CD4-positive, alpha-beta T cell (primary cell): ENCODE measurements around the gene CEPT1. TPM values are rescaled to one million over a fixed set of nuclear protein-coding genes. Genes with fewer than 3 reads are reported as not detected.

Experiments
- ATAC-seq: fragments of 200-7000 bp; cut with Tn5 transposase; one replicate; pipeline ENCODE4 v1.10.0; 2022; ENCODE audit warnings: mild to moderate bottlenecking; ENCODE audit not compliant: poor library complexity
- CTCF ChIA-PET: fragments of 350-600 bp; sonication (Branson Sonifier 250); formaldehyde crosslinking; loops from one replicate; lab custom pipeline; 2021; ENCODE audit warnings: antibody characterized with exemption, inconsistent platforms; lab: Charles Lee
- POLR2A ChIA-PET: fragments of 350-600 bp; sonication (Branson Sonifier 250); formaldehyde crosslinking; loops from one replicate; lab custom pipeline; 2021; ENCODE audit warnings: antibody characterized with exemption, inconsistent platforms; lab: Charles Lee
- DNase-seq, 14 experiments: peaks; one replicate each; pipeline ENCODE4 v3.0.0-alpha.2; 2013 to 2020; ENCODE audit warnings: mixed read lengths in 2 of 14
- H3K27ac ChIP-seq, 2 donors: one replicate each; pipeline versions ENCODE4 v1.5.1 to v1.7.0; 2013; ENCODE audit warnings: low read length in 2 of 2, low read depth in 1 of 2, mild to moderate bottlenecking in 1 of 2
- H3K27me3 ChIP-seq, 2 experiments: 1 replicate in 1 of 2; 2 replicates in 1 of 2; pipeline versions ENCODE4 v1.6.1 to v1.7.0; 2013; ENCODE audit warnings: low read length in 2 of 2, control low read depth in 1 of 2, mild to moderate bottlenecking in 1 of 2, moderate library complexity in 1 of 2; ENCODE audit not compliant: insufficient read depth in 2 of 2, control insufficient read depth in 1 of 2
- H3K36me3 ChIP-seq: one replicate; pipeline ENCODE4 v1.6.1; 2013; ENCODE audit warnings: low read length, control low read depth; ENCODE audit not compliant: insufficient read depth
- H3K4me1 ChIP-seq: one replicate; pipeline ENCODE4 v1.6.1; 2013; ENCODE audit warnings: low read length, control low read depth; ENCODE audit not compliant: insufficient read depth
- H3K4me3 ChIP-seq: one replicate; pipeline ENCODE4 v1.5.1; 2013; ENCODE audit warnings: mild to moderate bottlenecking, low read length, moderate library complexity
- H3K9me3 ChIP-seq, 2 experiments: 1 replicate in 1 of 2; 2 replicates in 1 of 2; pipeline versions ENCODE4 v1.6.1 to v1.7.0; 2013; ENCODE audit warnings: low read length in 2 of 2, mild to moderate bottlenecking in 2 of 2, control low read depth in 1 of 2, moderate library complexity in 1 of 2; ENCODE audit not compliant: control insufficient read depth in 1 of 2, insufficient read depth in 1 of 2
- H3K27ac Mint-ChIP-seq: one replicate; pipeline ENCODE4 v1.8.0; 2020; ENCODE audit warnings: mixed read lengths
- H3K27me3 Mint-ChIP-seq: one replicate; pipeline ENCODE4 v1.8.0; 2021; ENCODE audit warnings: mixed read lengths
- H3K36me3 Mint-ChIP-seq: one replicate; pipeline ENCODE4 v1.8.0; 2021; ENCODE audit warnings: low read depth, mixed read lengths
- H3K4me1 Mint-ChIP-seq: one replicate; pipeline ENCODE4 v1.8.0; 2021; ENCODE audit warnings: low read depth, mixed read lengths
- H3K4me3 Mint-ChIP-seq: one replicate; pipeline ENCODE4 v1.8.0; 2020; ENCODE audit warnings: mild to moderate bottlenecking, mixed read lengths
- H3K9me3 Mint-ChIP-seq: one replicate; pipeline ENCODE4 v1.8.0; 2020; ENCODE audit warnings: mixed read lengths
- CTCF ChIP-seq: fragments of 200-600 bp; IDR thresholded peaks from one replicate; pipeline ENCODE4 v1.8.0; 2022; ENCODE audit warnings: antibody characterized with exemption, mild to moderate bottlenecking
- intact Hi-C, 2 experiments: fragments of 100-400 bp; cut with DNase I in 1 of 2; cut with micrococcal nuclease in 1 of 2; formaldehyde crosslinking; loops; one replicate each; pipeline versions ENCODE4 v1.15.1 to v1.9.0; 2023 to 2025; cut with DNase I, micrococcal nuclease
- total RNA-seq, 174 experiments: library from RNA in 2 of 174; stranded (reverse) in 2 of 174; gene quantifications; one replicate each; pipeline ENCODE4 v1.2.3 and lab custom pipeline; 2021 to 2026

The CEPT1 gene
- total RNA-seq, 2 experiments from 2014 or later: 25.0 to 27.2 TPM

- Mint-ChIP-seq H3K27ac (no peak overlapping the region), H3K4me3 (no peak overlapping the region), H3K36me3 (peaks cover 39% of the 10 kb centered on the region), H3K4me1 (no peaks in the 10 kb centered on the region), H3K9me3 (peaks cover 32% of the 10 kb centered on the region), H3K27me3 (no peaks in the 10 kb centered on the region)
- ATAC-seq (no peak), DNase-seq (no peak)
- Histone ChIP-seq H3K36me3 (no peaks in the 10 kb centered on the region), H3K9me3 (peaks cover 20 to 24% of the 10 kb centered on the region in 2 experiments), H3K4me1 (no peaks in the 10 kb centered on the region), H3K27me3 (no peaks in the 10 kb centered on the region), H3K27ac (no peak overlapping the region), H3K4me3 (no peak overlapping the region)
- ChIA-PET POLR2A (no interaction called here), CTCF (no interaction called here)
- intact Hi-C loops: no loop called here
- TF ChIP-seq CTCF: no peak
Observed at GRCh38 chr1:111099289-111099688, 40.7 kb upstream of the CEPT1 start.

GRCh38 chr1:111101854-111102642, 38.0 kb upstream of the CEPT1 start:
- Histone ChIP-seq H3K27me3 (no peaks in the 10 kb centered on the region), H3K9me3 (peaks cover 16 to 24% of the 10 kb centered on the region in 2 experiments), H3K4me1 (no peaks in the 10 kb centered on the region), H3K27ac (no peak overlapping the region), H3K4me3 (no peak overlapping the region), H3K36me3 (no peaks in the 10 kb centered on the region)
- ATAC-seq (no peak), DNase-seq (no peak)
- Mint-ChIP-seq H3K27me3 (no peaks in the 10 kb centered on the region), H3K4me1 (no peaks in the 10 kb centered on the region), H3K9me3 (peaks cover 23% of the 10 kb centered on the region), H3K4me3 (no peak overlapping the region), H3K36me3 (peaks cover 21% of the 10 kb centered on the region), H3K27ac (no peak overlapping the region)
- intact Hi-C loops: no loop called here
- no peak for TF ChIP-seq CTCF
- POLR2A ChIA-PET: no interaction called here
- CTCF ChIA-PET: no interaction called here

GRCh38 chr1:111104981-111105380, 35.0 kb upstream of the CEPT1 start:
- Histone ChIP-seq H3K27me3 (no peaks in the 10 kb centered on the region), H3K27ac (no peak overlapping the region), H3K36me3 (no peaks in the 10 kb centered on the region), H3K9me3 (peaks cover 11 to 16% of the 10 kb centered on the region in 2 experiments), H3K4me1 (no peaks in the 10 kb centered on the region), H3K4me3 (no peak overlapping the region)
- no peak for TF ChIP-seq CTCF
- ChIA-PET POLR2A (interaction anchor here (1.4 kb wide), 1 partner anchor 35 kb away, joined by 3 read pairs; the partner anchor contains the start of genes CEPT1 and DRAM2), CTCF (no interaction called here)
- H3K36me3 Mint-ChIP-seq: peaks cover 10% of the 10 kb centered on the region
- peaks cover 19% of the 10 kb centered on the region for H3K9me3 Mint-ChIP-seq
- no peak overlapping the region for H3K4me3 Mint-ChIP-seq
- no peaks in the 10 kb centered on the region for H3K4me1 Mint-ChIP-seq
- H3K27me3 Mint-ChIP-seq: no peaks in the 10 kb centered on the region
- intact Hi-C loops: no loop called here
- no peak for ATAC-seq
- no peak overlapping the region for H3K27ac Mint-ChIP-seq
- no peak for DNase-seq
